GM12872 (cell line): ENCODE measurements around the gene SLC25A48.

ENCODE experiments used
- CTCF ChIP-seq: IDR thresholded peaks from 3 replicates; pipeline ENCODE4 v1.5.1; 2011; ENCODE audit warnings: low read depth, mild to moderate bottlenecking, low read length, moderate library complexity; ENCODE audit not compliant: insufficient read depth

SLC25A48 gene

DNA sequence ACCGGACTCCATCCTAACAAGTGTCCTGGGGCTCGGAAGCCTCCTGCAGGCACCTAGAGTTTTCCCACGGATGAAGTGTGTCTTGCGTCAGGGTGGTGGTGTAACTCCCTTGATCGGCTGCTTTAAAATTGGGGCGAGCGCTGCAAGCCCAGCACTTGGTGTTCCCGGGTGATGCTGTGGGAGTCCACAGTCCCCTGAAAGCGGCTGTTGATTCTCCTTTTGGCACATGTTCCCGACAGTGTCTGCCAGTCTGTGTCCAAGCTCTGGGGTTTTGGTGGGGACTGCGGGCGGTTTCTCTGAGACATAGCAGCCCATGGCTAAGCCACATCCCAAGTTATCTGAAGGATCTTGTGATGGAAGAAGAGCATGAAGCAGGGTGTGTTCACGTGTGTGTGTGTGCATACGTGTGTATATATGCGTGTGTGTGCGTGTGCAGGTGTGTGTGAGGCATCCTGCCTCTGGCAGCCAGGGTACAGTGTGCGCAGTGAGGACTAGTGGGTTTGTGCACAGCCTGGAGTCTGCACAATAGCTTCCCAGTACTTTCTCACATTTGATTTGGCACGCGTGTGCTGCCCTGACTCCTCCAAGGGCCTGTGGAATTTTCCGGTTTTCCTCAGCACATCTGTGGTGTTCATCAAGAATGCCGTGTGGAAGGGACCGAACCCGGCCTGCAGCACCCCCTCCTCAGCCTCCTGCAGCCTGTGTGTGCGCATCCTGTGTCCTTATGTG, 16.9 kb downstream of the SLC25A48 start:
- TF ChIP-seq CTCF: no peak

DNA sequence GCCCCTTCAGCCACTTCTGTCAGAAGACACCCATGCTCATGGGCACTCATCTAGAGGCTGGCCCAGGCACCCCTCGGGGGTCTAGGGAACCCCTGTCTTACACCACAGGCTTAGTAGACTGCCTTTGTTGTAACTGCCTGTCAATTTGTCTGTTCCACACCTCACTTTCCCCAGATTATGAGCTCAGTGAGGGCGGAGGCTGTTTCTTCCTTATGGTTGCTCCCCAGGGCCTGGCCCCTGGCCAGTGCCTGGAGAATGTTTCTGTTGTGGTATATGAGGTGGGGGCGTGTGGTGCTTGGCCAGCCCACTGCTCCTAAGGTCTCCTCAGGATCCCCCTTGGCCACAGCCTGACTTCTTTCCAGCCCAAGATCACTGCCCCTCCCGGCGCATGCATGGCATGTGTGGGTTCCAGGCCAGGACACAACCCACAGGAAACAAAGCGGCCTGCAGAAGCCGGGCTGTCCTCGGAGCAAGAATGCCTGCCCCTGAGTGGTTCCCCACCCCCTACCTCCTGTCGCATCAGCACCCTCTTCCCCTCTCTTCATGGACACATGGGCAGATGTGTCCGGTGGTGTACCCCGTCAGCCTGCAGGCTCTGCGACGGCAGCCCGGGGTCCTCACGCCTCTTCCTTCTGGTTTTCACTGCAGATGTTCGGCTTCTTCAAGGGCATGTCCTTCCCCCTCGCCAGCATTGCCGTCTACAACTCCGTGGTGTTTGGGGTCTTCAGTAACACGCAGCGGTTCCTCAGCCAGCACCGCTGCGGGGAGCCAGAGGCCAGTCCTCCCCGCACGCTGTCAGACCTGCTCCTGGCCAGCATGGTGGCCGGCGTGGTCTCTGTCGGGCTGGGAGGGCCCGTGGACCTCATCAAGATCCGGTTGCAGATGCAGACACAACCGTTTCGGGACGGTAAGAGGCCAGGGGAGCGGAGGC, 17.7 kb downstream of the SLC25A48 start:
- TF ChIP-seq CTCF: no peak

DNA sequence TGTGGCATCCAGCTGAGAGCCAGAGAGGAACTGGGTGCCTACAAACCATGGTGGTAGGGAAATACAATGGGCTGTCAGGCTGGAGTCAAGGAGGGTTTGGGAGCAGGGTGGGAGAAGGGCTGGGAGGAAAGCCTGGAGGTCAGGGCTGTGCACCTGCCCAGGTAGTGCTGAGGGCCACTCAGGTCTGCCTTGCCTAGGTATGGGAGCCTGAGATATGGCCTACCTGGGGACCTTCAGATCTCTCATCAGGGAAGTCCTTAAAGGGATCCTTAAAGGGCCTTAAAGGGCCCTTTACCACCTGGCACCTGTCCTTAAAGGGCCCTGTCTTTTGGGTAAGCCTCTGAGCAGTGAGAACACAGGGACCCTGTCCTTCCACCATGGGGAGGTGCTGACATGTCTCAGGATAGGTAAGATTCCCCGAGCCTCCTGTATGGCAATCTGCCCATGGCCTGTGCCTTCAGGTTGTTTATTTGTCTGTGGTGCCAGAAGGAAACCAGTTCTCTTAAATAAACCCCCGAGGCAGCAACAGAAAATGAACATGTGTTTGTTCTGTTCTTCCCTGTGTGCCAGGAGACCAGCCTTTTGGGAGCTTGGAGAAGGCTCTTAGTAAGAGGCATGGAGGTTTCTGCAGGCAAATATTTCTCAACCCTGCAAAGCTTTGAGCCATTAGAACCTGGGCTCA, 23.3 kb downstream of the SLC25A48 start:
- no peak for TF ChIP-seq CTCF

DNA sequence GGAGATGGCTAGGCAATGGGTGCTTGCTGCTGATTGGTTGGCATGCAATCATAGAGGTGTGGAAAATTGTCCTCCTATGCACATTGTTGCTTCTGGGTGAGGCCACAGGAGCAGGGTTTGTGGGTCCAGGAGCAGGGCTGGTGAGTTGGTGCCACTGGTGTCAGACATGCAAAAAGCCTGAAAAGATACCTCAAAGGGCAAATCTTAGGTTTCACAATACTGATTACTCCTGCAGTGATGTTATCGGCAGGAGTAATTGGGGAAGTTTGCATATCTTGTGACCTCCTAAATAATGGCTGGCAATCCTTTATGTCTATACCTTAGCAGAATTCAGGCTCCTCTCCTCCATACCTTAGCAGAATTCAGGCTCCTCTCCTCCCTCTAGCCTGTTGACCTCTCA, 25.2 kb downstream of the SLC25A48 start:
- no peak for TF ChIP-seq CTCF

DNA sequence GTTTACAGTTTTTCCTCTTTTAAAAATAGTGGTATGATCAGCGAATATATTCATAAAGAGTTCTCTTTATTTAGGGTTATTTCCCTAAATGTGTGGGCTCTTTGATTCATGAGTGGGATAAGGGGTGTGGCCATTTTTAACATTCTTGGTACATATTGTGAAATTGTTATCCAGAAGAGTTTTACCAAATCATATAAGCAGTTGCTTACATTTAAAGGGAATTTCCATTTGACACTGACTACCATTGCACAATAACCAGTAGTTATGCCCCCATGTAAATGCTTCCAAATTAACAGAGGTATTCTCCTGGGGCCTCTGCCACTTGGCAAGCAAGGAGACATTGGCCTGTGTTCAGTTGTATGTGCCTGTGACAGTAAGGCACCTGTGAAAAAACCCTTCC, 27.2 kb downstream of the SLC25A48 start:
- TF ChIP-seq CTCF: no peak

DNA sequence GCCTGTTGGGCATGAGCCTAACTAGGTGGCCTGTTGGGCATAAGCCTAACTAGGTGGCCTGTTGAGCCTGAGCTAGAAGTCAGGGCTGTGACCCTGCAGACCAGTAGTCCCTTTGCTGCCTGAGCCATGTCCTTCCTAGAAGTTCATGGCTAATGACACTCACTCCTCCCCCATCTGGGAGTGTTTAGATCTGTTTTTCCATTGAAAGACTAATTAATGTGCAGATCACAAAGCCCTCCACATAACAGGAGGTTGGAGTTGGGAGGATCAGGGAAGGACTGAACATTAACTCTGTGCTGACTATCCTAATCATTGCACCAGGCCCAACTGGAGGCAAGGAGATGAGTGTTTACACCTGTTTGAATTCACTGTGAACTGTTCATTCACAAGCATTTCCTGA, 27.6 kb downstream of the SLC25A48 start:
- no peak for TF ChIP-seq CTCF

DNA sequence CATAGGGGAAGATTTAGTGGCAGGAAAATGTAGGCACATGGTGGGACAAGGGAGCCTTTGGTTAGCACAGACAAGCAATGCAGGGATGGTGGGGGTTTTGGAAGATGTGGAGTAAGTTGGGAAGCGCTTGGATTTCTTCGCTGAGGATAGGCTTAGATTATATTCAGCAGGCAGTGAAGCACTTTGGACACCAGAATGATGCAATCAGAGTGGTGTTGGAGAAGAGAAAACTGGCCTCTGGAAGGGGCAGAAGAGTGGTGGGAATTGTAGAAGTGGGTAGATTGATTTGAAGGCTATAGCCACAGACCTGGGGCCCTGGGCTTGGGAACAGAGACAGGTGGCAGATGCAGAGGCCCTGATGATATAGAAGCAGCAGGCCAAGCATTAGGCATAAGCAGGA, 28.3 kb downstream of the SLC25A48 start:
- no peak for TF ChIP-seq CTCF
